GM06990 (cell line): ENCODE results near the gene ZNF148.
"Not testable (repeated sequence)": the region's sequence is repeated elsewhere in the genome, so short reads cannot be mapped to it uniquely, and the experiment has no call there.

Experiments used
- DNase-seq: peaks from one replicate; pipeline ENCODE4 v3.0.0-alpha.2; 2011; ENCODE audit not compliant: insufficient read length; ENCODE audit errors: extremely low read depth
- H3K27me3 ChIP-seq: replicated peaks from 2 replicates; pipeline ENCODE4 v1.6.0; 2011; ENCODE audit warnings: low read length; ENCODE audit not compliant: control insufficient read depth, insufficient read depth
- H3K36me3 ChIP-seq: 2 replicates; pipeline ENCODE4 v1.5.1; 2011; ENCODE audit warnings: low read length; ENCODE audit not compliant: control insufficient read depth, insufficient read depth
- H3K4me3 ChIP-seq: replicated peaks from 2 replicates; pipeline ENCODE4 v1.5.1; 2011; ENCODE audit warnings: low read depth, mild to moderate bottlenecking, control low read depth, low read length
- CTCF ChIP-seq: IDR thresholded peaks from 2 replicates; pipeline ENCODE4 v1.5.1; 2011; ENCODE audit warnings: low read length, control low read depth, mild to moderate bottlenecking, inconsistent platforms; ENCODE audit not compliant: insufficient read depth, poor library complexity, severe bottlenecking

Gene ZNF148

GRCh38 chr3:125351152-125351551, 24.0 kb downstream of the ZNF148 start:
- H3K36me3 ChIP-seq: no peaks in the 10 kb centered on the region
- H3K4me3 ChIP-seq: no peak overlapping the region
- TF ChIP-seq CTCF: no peak
- DNase-seq: peak; percentile 33
- no peaks in the 10 kb centered on the region for H3K27me3 ChIP-seq

- TF ChIP-seq CTCF: no peak
- H3K36me3 ChIP-seq: no peaks in the 10 kb centered on the region
- no peak overlapping the region for H3K4me3 ChIP-seq
- no peaks in the 10 kb centered on the region for H3K27me3 ChIP-seq
- DNase-seq: no peak
Observed at GRCh38 chr3:125350597-125350996, 24.5 kb downstream of the ZNF148 start.

- TF ChIP-seq CTCF: no peak
Observed at GRCh38 chr3:125349556-125350165, 25.5 kb downstream of the ZNF148 start.

GRCh38 chr3:125349055-125349454, 26.1 kb downstream of the ZNF148 start:
- DNase-seq: no peak
- no peaks in the 10 kb centered on the region for H3K27me3 ChIP-seq
- no peak for TF ChIP-seq CTCF
- no peak overlapping the region for H3K4me3 ChIP-seq
- no peaks in the 10 kb centered on the region for H3K36me3 ChIP-seq

More at GRCh38 chr3:125349556-125350165, 25.5 kb downstream of the ZNF148 start:
- H3K4me3 ChIP-seq: no peak overlapping the region
- no peak for DNase-seq
- no peaks in the 10 kb centered on the region for H3K27me3 ChIP-seq
- no peaks in the 10 kb centered on the region for H3K36me3 ChIP-seq

GRCh38 chr3:125343367-125343766, 31.8 kb downstream of the ZNF148 start:
- not testable (repeated sequence) for H3K4me3 ChIP-seq, H3K36me3 ChIP-seq, H3K27me3 ChIP-seq, DNase-seq

- DNase-seq: no peak
- TF ChIP-seq CTCF: no peak
- Histone ChIP-seq H3K4me3 (no peak overlapping the region), H3K27me3 (no peaks in the 10 kb centered on the region), H3K36me3 (no peaks in the 10 kb centered on the region; the same call in 1 of the 2 replicates)
Observed at GRCh38 chr3:125340121-125340520, 35.0 kb downstream of the ZNF148 start.
